SK-N-SH treated with all-trans-retinoic acid at 6 μM for 48 hours (cell line): Measurements from ENCODE around the gene SLC35G4.

ENCODE experiments used
- ESRRG ChIP-seq: fragments of 250-450 bp; sonication (Bioruptor Pico); IDR thresholded peaks from 2 replicates; pipeline ENCODE4 v1.6.1; 2021; ENCODE audit warnings: mild to moderate bottlenecking
- TSHZ2 ChIP-seq: fragments of 250-450 bp; sonication (Bioruptor Pico); IDR thresholded peaks from 2 replicates; pipeline ENCODE4 v1.5.0; 2020; ENCODE audit warnings: mild to moderate bottlenecking, moderate library complexity
- ZNF8 ChIP-seq: fragments of 450-650 bp; formaldehyde crosslinking; IDR thresholded peaks from 2 replicates; pipeline ENCODE4 v1.5.0; 2020; ENCODE audit warnings: mild to moderate bottlenecking, moderate library complexity

- TF ChIP-seq ESRRG (no peak), ZNF8 (CRISPR knock-in tag) (no peak), TSHZ2 (no peak)
These were observed 44.1 kb downstream of the SLC35G4 start for GRCh38 chr18:11653521-11653920.
